Stimulated activated naive CD8-positive, alpha-beta T cell treated with anti-CD3 and anti-CD28 coated beads, Interleukin-15, Interleukin-2, amounts not matched to agents 100 ng/mL and 50 ng/mL, for 24 hours (primary cell): ENCODE data around the gene PLEKHS1.

Experiments used
- H3K27ac Mint-ChIP-seq: one replicate; pipeline ENCODE4 v1.8.0; 2021; ENCODE audit warnings: mild to moderate bottlenecking, mixed read lengths
- H3K27me3 Mint-ChIP-seq: one replicate; pipeline ENCODE4 v1.8.0; 2021; ENCODE audit warnings: mixed read lengths
- H3K36me3 Mint-ChIP-seq: one replicate; pipeline ENCODE4 v1.8.0; 2021; ENCODE audit warnings: low read depth, mixed read lengths
- H3K4me1 Mint-ChIP-seq: one replicate; pipeline ENCODE4 v1.8.0; 2021; ENCODE audit warnings: low read depth, mixed read lengths
- H3K4me3 Mint-ChIP-seq: one replicate; pipeline ENCODE4 v1.8.0; 2021; ENCODE audit warnings: mild to moderate bottlenecking, mixed read lengths
- H3K9me3 Mint-ChIP-seq: one replicate; pipeline ENCODE4 v1.8.0; 2021; ENCODE audit warnings: mixed read lengths

The PLEKHS1 gene

GRCh38 chr10:113751181-113751732 lies at the start of gene PLEKHS1:
Gene PLEKHS1 (plus strand): TSS chr10:113751682. CDS start chr10:113755278, 3,596 bp downstream.
- no peaks in the 10 kb centered on the region for H3K9me3 Mint-ChIP-seq
- H3K36me3 Mint-ChIP-seq, result no peaks in the 10 kb centered on the region
- H3K4me1 Mint-ChIP-seq, result no peaks in the 10 kb centered on the region
- H3K27ac Mint-ChIP-seq, result no peak within 1 kb of the TSS
- peaks cover 23% of the 10 kb centered on the region for H3K27me3 Mint-ChIP-seq
- H3K4me3 Mint-ChIP-seq, result no peak within 1 kb of the TSS

GRCh38 chr10:113704637-113705343 lies 46.7 kb upstream of the PLEKHS1 start:
- Mint-ChIP-seq H3K27me3 (no peaks in the 10 kb centered on the region), H3K9me3 (no peaks in the 10 kb centered on the region), H3K4me1 (peaks cover 29% of the 10 kb centered on the region), H3K4me3 (no peak overlapping the region), H3K27ac (no peak overlapping the region), H3K36me3 (peaks cover 12% of the 10 kb centered on the region)

GRCh38 chr10:113705344-113705652 lies 46.2 kb upstream of the PLEKHS1 start:
- H3K27ac Mint-ChIP-seq, result no peak overlapping the region
- no peak overlapping the region for H3K4me3 Mint-ChIP-seq
- peaks cover 11% of the 10 kb centered on the region for H3K36me3 Mint-ChIP-seq
- no peaks in the 10 kb centered on the region for H3K9me3 Mint-ChIP-seq
- H3K27me3 Mint-ChIP-seq, result no peaks in the 10 kb centered on the region
- peaks cover 29% of the 10 kb centered on the region for H3K4me1 Mint-ChIP-seq

- Mint-ChIP-seq H3K4me3 (no peak overlapping the region), H3K9me3 (no peaks in the 10 kb centered on the region), H3K36me3 (peaks cover 3% of the 10 kb centered on the region), H3K27ac (no peak overlapping the region), H3K4me1 (peaks cover 29% of the 10 kb centered on the region), H3K27me3 (no peaks in the 10 kb centered on the region)
Measured at GRCh38 chr10:113706623-113707022, 44.9 kb upstream of the PLEKHS1 start.

- H3K27ac Mint-ChIP-seq, result no peak overlapping the region
- no peak overlapping the region for H3K4me3 Mint-ChIP-seq
- H3K27me3 Mint-ChIP-seq, result no peaks in the 10 kb centered on the region
- peaks cover 29% of the 10 kb centered on the region for H3K4me1 Mint-ChIP-seq
- H3K9me3 Mint-ChIP-seq, result no peaks in the 10 kb centered on the region
- peaks cover 17% of the 10 kb centered on the region for H3K36me3 Mint-ChIP-seq
Measured at GRCh38 chr10:113708640-113709039, 42.8 kb upstream of the PLEKHS1 start.

GRCh38 chr10:113709221-113709838 lies 42.2 kb upstream of the PLEKHS1 start:
- Mint-ChIP-seq H3K4me1 (peaks cover 29% of the 10 kb centered on the region), H3K9me3 (no peaks in the 10 kb centered on the region), H3K27me3 (no peaks in the 10 kb centered on the region), H3K27ac (no peak overlapping the region), H3K4me3 (no peak overlapping the region), H3K36me3 (peaks cover 24% of the 10 kb centered on the region)

- Mint-ChIP-seq H3K4me1 (peaks cover 33% of the 10 kb centered on the region), H3K9me3 (no peaks in the 10 kb centered on the region), H3K27ac (no peak overlapping the region), H3K36me3 (peaks cover 31% of the 10 kb centered on the region), H3K27me3 (no peaks in the 10 kb centered on the region), H3K4me3 (no peak overlapping the region)
Measured at GRCh38 chr10:113711142-113711541, 40.3 kb upstream of the PLEKHS1 start.

GRCh38 chr10:113712024-113712423 lies 39.5 kb upstream of the PLEKHS1 start:
- H3K4me1 Mint-ChIP-seq, result peaks cover 28% of the 10 kb centered on the region
- H3K9me3 Mint-ChIP-seq, result no peaks in the 10 kb centered on the region
- H3K4me3 Mint-ChIP-seq, result no peak overlapping the region
- H3K27ac Mint-ChIP-seq, result no peak overlapping the region
- H3K36me3 Mint-ChIP-seq, result peaks cover 39% of the 10 kb centered on the region
- no peaks in the 10 kb centered on the region for H3K27me3 Mint-ChIP-seq

GRCh38 chr10:113712755-113713639 lies 38.5 kb upstream of the PLEKHS1 start:
- Mint-ChIP-seq H3K4me1 (peaks cover 23% of the 10 kb centered on the region), H3K9me3 (no peaks in the 10 kb centered on the region), H3K4me3 (no peak overlapping the region), H3K27ac (no peak overlapping the region), H3K36me3 (peaks cover 41% of the 10 kb centered on the region), H3K27me3 (no peaks in the 10 kb centered on the region)

- peaks cover 19% of the 10 kb centered on the region for H3K4me1 Mint-ChIP-seq
- H3K36me3 Mint-ChIP-seq, result peaks cover 45% of the 10 kb centered on the region
- no peaks in the 10 kb centered on the region for H3K9me3 Mint-ChIP-seq
- no peak overlapping the region for H3K4me3 Mint-ChIP-seq
- no peak overlapping the region for H3K27ac Mint-ChIP-seq
- H3K27me3 Mint-ChIP-seq, result no peaks in the 10 kb centered on the region
Measured at GRCh38 chr10:113713640-113713982, 37.9 kb upstream of the PLEKHS1 start.

- Mint-ChIP-seq H3K36me3 (peaks cover 67% of the 10 kb centered on the region), H3K9me3 (no peaks in the 10 kb centered on the region), H3K27ac (no peak overlapping the region), H3K27me3 (no peaks in the 10 kb centered on the region), H3K4me3 (no peak overlapping the region), H3K4me1 (peaks cover 9% of the 10 kb centered on the region)
Measured at GRCh38 chr10:113716109-113716910, 35.2 kb upstream of the PLEKHS1 start.

- H3K27ac Mint-ChIP-seq, result no peak overlapping the region
- H3K9me3 Mint-ChIP-seq, result no peaks in the 10 kb centered on the region
- no peak overlapping the region for H3K4me3 Mint-ChIP-seq
- peaks cover 66% of the 10 kb centered on the region for H3K36me3 Mint-ChIP-seq
- H3K4me1 Mint-ChIP-seq, result peaks cover 9% of the 10 kb centered on the region
- H3K27me3 Mint-ChIP-seq, result no peaks in the 10 kb centered on the region
Measured at GRCh38 chr10:113718969-113719822, 32.3 kb upstream of the PLEKHS1 start.

- Mint-ChIP-seq H3K9me3 (no peaks in the 10 kb centered on the region), H3K36me3 (peaks cover 76% of the 10 kb centered on the region)
Measured at GRCh38 chr10:113720386-113720785, 31.1 kb upstream of the PLEKHS1 start.

More at GRCh38 chr10:113720386-113720785, 31.1 kb upstream of the PLEKHS1 start:
- Mint-ChIP-seq H3K4me1 (peaks cover 9% of the 10 kb centered on the region), H3K27ac (no peak overlapping the region), H3K4me3 (no peak overlapping the region), H3K27me3 (no peaks in the 10 kb centered on the region)
